ENCODE data around the gene SS18L1.

SS18L1 gene

DNA sequence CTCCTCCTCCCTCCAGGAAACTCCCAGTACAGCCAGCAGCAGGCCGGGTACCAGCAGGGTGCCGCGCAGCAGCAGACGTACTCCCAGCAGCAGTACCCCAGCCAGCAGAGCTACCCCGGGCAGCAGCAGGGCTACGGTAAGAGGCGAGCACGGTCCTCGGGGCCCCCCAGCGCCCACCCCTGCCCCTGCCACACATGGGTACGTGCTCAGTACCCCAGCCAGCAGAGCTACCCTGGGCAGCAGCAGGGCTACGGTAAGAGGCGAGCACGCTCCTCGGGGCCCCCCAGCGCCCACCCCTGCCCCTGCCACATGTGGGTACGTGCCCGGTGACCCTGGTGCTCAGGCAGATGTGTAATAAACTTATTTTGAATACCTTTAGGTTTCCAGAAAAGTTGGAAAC, 29.1 kb downstream of the SS18L1 start:
- no peak for TF ChIP-seq EZH2phosphoT487 (IDR thresholded peaks at IDR 0.05; ENCODE audit: low read depth)
- no peak for TF ChIP-seq CTCF (IDR thresholded peaks at IDR 0.05; ENCODE audit: low read depth, low read length)
- Histone ChIP-seq H3K4me2 (ENCODE audit: low read length) (no peak overlapping the region), H3K4me1 (ENCODE audit: low read length) (no peaks in the 10 kb centered on the region), H3K4me3 (ENCODE audit: low read length) (no peak overlapping the region), H4K20me1 (ENCODE audit: insufficient read depth, low read length) (no peaks in the 10 kb centered on the region), H3K79me2 (ENCODE audit: low read length) (no peaks in the 10 kb centered on the region), H3K27ac (ENCODE audit: low read length) (no peak overlapping the region), H3K27me3 (ENCODE audit: low read depth, low read length) (no peaks in the 10 kb centered on the region), H3K36me3 (replicated peaks; ENCODE audit: low read depth, low read length) (peaks cover 3% of the 10 kb centered on the region), H2AFZ (ENCODE audit: low read depth, low read length) (no peak overlapping the region), H3K9me3 (ENCODE audit: insufficient read depth, low read length) (no peaks in the 10 kb centered on the region), H3K9ac (ENCODE audit: low read length) (no peak overlapping the region)

- no peak overlapping the region for H2AFZ ChIP-seq (ENCODE audit: low read depth, low read length)
- no peak overlapping the region for H3K4me3 ChIP-seq (ENCODE audit: low read length)
- H3K36me3 ChIP-seq (replicated peaks; ENCODE audit: low read depth, low read length), result peaks cover 3% of the 10 kb centered on the region
- TF ChIP-seq EZH2phosphoT487 (IDR thresholded peaks at IDR 0.05; ENCODE audit: low read depth) (no peak), CTCF (IDR thresholded peaks at IDR 0.05; ENCODE audit: low read depth, low read length) (no peak)
- no peaks in the 10 kb centered on the region for H3K27me3 ChIP-seq (ENCODE audit: low read depth, low read length)
- H3K4me2 ChIP-seq (ENCODE audit: low read length), result no peak overlapping the region
- no peaks in the 10 kb centered on the region for H3K4me1 ChIP-seq (ENCODE audit: low read length)
- no peaks in the 10 kb centered on the region for H3K79me2 ChIP-seq (ENCODE audit: low read length)
- H4K20me1 ChIP-seq (ENCODE audit: insufficient read depth, low read length), result no peaks in the 10 kb centered on the region
- no peak overlapping the region for H3K9ac ChIP-seq (ENCODE audit: low read length)
- no peaks in the 10 kb centered on the region for H3K9me3 ChIP-seq (ENCODE audit: insufficient read depth, low read length)
- no peak overlapping the region for H3K27ac ChIP-seq (ENCODE audit: low read length)
Measured at GRCh38 chr20:62174021-62174804, 30.6 kb downstream of the SS18L1 start.

DNA sequence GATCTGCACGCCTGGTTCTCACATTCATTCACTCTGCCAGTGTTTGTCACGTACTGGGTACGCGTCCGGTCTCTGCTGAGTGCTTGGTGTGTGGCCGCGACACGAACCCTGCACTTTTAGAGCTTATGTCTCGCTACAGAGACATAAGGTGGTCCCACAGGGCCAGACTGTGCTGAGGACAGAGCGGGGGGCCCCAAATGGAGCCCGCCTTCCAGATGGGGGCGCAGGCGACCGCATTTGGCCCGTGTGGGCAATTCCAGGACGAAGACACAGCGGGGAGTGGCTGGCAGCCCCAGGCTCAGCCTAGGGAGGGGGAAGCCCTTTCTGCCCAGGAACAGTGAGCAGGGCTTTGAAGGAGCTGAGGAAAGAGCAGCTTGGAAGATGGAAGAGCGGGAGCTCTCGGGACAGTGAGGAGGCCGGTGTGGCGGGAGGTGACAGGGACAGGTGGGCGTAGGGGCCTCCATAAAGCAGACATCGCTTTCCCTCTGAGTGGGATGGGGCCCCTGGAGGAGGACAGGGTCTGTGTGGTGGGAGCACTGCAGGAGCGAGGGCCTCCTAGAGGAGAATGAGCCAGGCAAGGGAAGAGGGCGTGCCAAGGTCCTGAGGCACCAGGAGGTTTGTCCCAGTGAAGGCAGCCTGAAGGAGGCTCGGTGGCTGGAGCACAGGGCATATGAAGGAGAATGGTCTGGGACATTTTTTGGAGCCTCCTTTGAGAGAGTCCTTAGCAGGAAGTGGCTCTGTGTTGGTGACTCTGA, 31.5 kb downstream of the SS18L1 start:
- TF ChIP-seq CTCF (IDR thresholded peaks at IDR 0.05; ENCODE audit: low read depth, low read length) (no peak), EZH2phosphoT487 (IDR thresholded peaks at IDR 0.05; ENCODE audit: low read depth) (no peak)
- Histone ChIP-seq H3K4me2 (ENCODE audit: low read length) (no peak overlapping the region), H3K9me3 (ENCODE audit: insufficient read depth, low read length) (no peaks in the 10 kb centered on the region), H3K4me1 (ENCODE audit: low read length) (no peaks in the 10 kb centered on the region), H3K27me3 (ENCODE audit: low read depth, low read length) (no peaks in the 10 kb centered on the region), H3K36me3 (replicated peaks; ENCODE audit: low read depth, low read length) (peaks cover 3% of the 10 kb centered on the region), H2AFZ (ENCODE audit: low read depth, low read length) (no peak overlapping the region), H3K79me2 (ENCODE audit: low read length) (no peaks in the 10 kb centered on the region), H3K27ac (ENCODE audit: low read length) (no peak overlapping the region), H4K20me1 (ENCODE audit: insufficient read depth, low read length) (no peaks in the 10 kb centered on the region), H3K4me3 (ENCODE audit: low read length) (no peak overlapping the region), H3K9ac (ENCODE audit: low read length) (no peak overlapping the region)

- no peak overlapping the region for H3K27ac ChIP-seq (ENCODE audit: low read length)
- H3K79me2 ChIP-seq (ENCODE audit: low read length), result no peaks in the 10 kb centered on the region
- no peaks in the 10 kb centered on the region for H3K27me3 ChIP-seq (ENCODE audit: low read depth, low read length)
- no peak overlapping the region for H2AFZ ChIP-seq (ENCODE audit: low read depth, low read length)
- H3K4me2 ChIP-seq (ENCODE audit: low read length), result no peak overlapping the region
- no peak for TF ChIP-seq EZH2phosphoT487 (IDR thresholded peaks at IDR 0.05; ENCODE audit: low read depth)
- TF ChIP-seq CTCF (IDR thresholded peaks at IDR 0.05; ENCODE audit: low read depth, low read length), result no peak
- no peaks in the 10 kb centered on the region for H3K9me3 ChIP-seq (ENCODE audit: insufficient read depth, low read length)
- no peak overlapping the region for H3K4me3 ChIP-seq (ENCODE audit: low read length)
- peaks cover 3% of the 10 kb centered on the region for H3K36me3 ChIP-seq (replicated peaks; ENCODE audit: low read depth, low read length)
- H3K4me1 ChIP-seq (ENCODE audit: low read length), result no peaks in the 10 kb centered on the region
- no peaks in the 10 kb centered on the region for H4K20me1 ChIP-seq (ENCODE audit: insufficient read depth, low read length)
- no peak overlapping the region for H3K9ac ChIP-seq (ENCODE audit: low read length)
Measured at GRCh38 chr20:62175711-62176110, 32.1 kb downstream of the SS18L1 start.

All from OCI-LY3 (cell line).